B cell (primary cell): Measurements from ENCODE around the gene USP36. TPM values are rescaled to one million over a fixed set of nuclear protein-coding genes. Genes with fewer than 3 reads are reported as not detected.
A peak's percentile ranks its signal among the peaks of the same experiment; 100 is the strongest.

ENCODE experiments used
- ATAC-seq: fragments of 200-7000 bp; cut with Tn5 transposase; one replicate; pipeline ENCODE4 v1.10.0; 2021; ENCODE audit warnings: low read depth, mild to moderate bottlenecking, moderate number of reproducible peaks, moderate library complexity
- CTCF ChIA-PET: fragments of 350-600 bp; sonication (Branson Sonifier 250); formaldehyde crosslinking; loops from one replicate; lab custom pipeline; 2021; ENCODE audit warnings: antibody characterized with exemption, inconsistent platforms; lab: Charles Lee
- POLR2A ChIA-PET: fragments of 350-600 bp; sonication (Branson Sonifier 250); formaldehyde crosslinking; loops from one replicate; lab custom pipeline; 2021; ENCODE audit warnings: antibody characterized with exemption; lab: Charles Lee
- DNase-seq: peaks from one replicate; pipeline ENCODE4 v3.0.0; 2013
- H2AFZ ChIP-seq: 2 replicates; pipeline ENCODE4 v1.6.1; 2012; ENCODE audit warnings: mild to moderate bottlenecking, low read depth, low read length; ENCODE audit not compliant: insufficient read depth, poor library complexity, severe bottlenecking
- H3K27ac ChIP-seq, 2 donors: 1 replicate in 1 of 2; 2 replicates in 1 of 2; pipeline ENCODE4 v1.5.1; 2012 to 2013; ENCODE audit warnings: low read length in 2 of 2, mild to moderate bottlenecking in 2 of 2, moderate library complexity in 1 of 2
- H3K27me3 ChIP-seq, 4 experiments: fragments of 200-600 bp in 1 of 4; sonication (generic) in 1 of 4; replicated peaks in 1 of 4; 1 replicate in 2 of 4; 2 replicates in 2 of 4; pipeline versions ENCODE4 v1.6.1 to v1.7.0; 2013 to 2016; ENCODE audit warnings: low read length in 3 of 4, mild to moderate bottlenecking in 2 of 4, mixed read lengths in 1 of 4, moderate library complexity in 1 of 4; ENCODE audit not compliant: insufficient read depth in 4 of 4, control insufficient read depth in 3 of 4; ENCODE audit errors: control extremely low read depth in 1 of 4
- H3K36me3 ChIP-seq, 2 experiments: replicated peaks in 1 of 2; 1 replicate in 1 of 2; 2 replicates in 1 of 2; pipeline versions ENCODE4 v1.6.1 to v1.7.1; 2013; ENCODE audit warnings: low read length in 1 of 2; ENCODE audit not compliant: insufficient read depth in 2 of 2, control insufficient read depth in 1 of 2; ENCODE audit errors: control extremely low read depth in 1 of 2, extremely low read depth in 1 of 2
- H3K4me1 ChIP-seq, 2 donors: fragments of 200-600 bp in 1 of 2; sonication (generic) in 1 of 2; 1 replicate in 1 of 2; 2 replicates in 1 of 2; pipeline versions ENCODE4 v1.5.1 to v1.6.1; 2013 to 2017; ENCODE audit warnings: low read length in 2 of 2; ENCODE audit not compliant: control insufficient read depth in 2 of 2, insufficient read depth in 2 of 2
- H3K4me2 ChIP-seq: replicated peaks from 2 replicates; pipeline ENCODE3; 2012; ENCODE audit warnings: mild to moderate bottlenecking, low read depth, low read length; ENCODE audit not compliant: poor library complexity, severe bottlenecking
- H3K4me3 ChIP-seq, 5 experiments: fragments of 200-600 bp in 1 of 5; sonication (generic) in 1 of 5; 1 replicate in 3 of 5; 2 replicates in 2 of 5; pipeline versions ENCODE4 v1.5.1 to v1.7.0; 2011 to 2016; ENCODE audit warnings: low read length in 4 of 5, mild to moderate bottlenecking in 4 of 5, low read depth in 2 of 5, control low read depth in 1 of 5, moderate library complexity in 1 of 5; ENCODE audit not compliant: insufficient read depth in 1 of 5; ENCODE audit errors: control extremely low read depth in 1 of 5, extremely low read depth in 1 of 5
- H3K79me2 ChIP-seq: fragments of 200-600 bp; sonication (generic); one replicate; pipeline ENCODE4 v1.6.0; 2016; ENCODE audit warnings: low read length; ENCODE audit not compliant: control insufficient read depth, insufficient read depth
- H3K9ac ChIP-seq: fragments of 200-600 bp; sonication (generic); 2 replicates; pipeline ENCODE4 v1.6.1; 2017; ENCODE audit warnings: mild to moderate bottlenecking, low read length, moderate library complexity
- H3K9me3 ChIP-seq, 3 donors: one replicate each; pipeline versions ENCODE4 v1.6.1 to v1.7.1; 2013; ENCODE audit warnings: low read length in 2 of 3; ENCODE audit not compliant: control insufficient read depth in 2 of 3, insufficient read depth in 1 of 3; ENCODE audit errors: control extremely low read depth in 1 of 3
- H4K20me1 ChIP-seq: 2 replicates; pipeline ENCODE4 v1.6.0; 2012; ENCODE audit warnings: mild to moderate bottlenecking, low read length; ENCODE audit not compliant: insufficient read depth, control insufficient read depth, poor library complexity, severe bottlenecking
- H3K27ac Mint-ChIP-seq: one replicate; pipeline ENCODE4 v1.8.0; 2021; ENCODE audit warnings: mixed read lengths
- H3K27me3 Mint-ChIP-seq: one replicate; pipeline ENCODE4 v1.8.0; 2021; ENCODE audit warnings: mixed read lengths
- H3K4me1 Mint-ChIP-seq: one replicate; pipeline ENCODE4 v1.8.0; 2021; ENCODE audit warnings: mixed read lengths
- H3K4me3 Mint-ChIP-seq: one replicate; pipeline ENCODE4 v1.8.0; 2021; ENCODE audit warnings: mixed read lengths
- H3K9me3 Mint-ChIP-seq: one replicate; pipeline ENCODE4 v1.8.0; 2022; ENCODE audit warnings: mixed read lengths; ENCODE audit not compliant: insufficient read depth
- EZH2 ChIP-seq: IDR thresholded peaks from 2 replicates; pipeline ENCODE4 v1.6.1; 2012; ENCODE audit warnings: borderline replicate concordance, low read depth, mild to moderate bottlenecking, moderate library complexity, low read length; ENCODE audit not compliant: insufficient read depth, poor library complexity, severe bottlenecking
- WGBS: methylation state at CpG from one replicate; pipeline ENCODE4 v1.1.5; 2013; ENCODE audit warnings: missing lambda C conversion rate; ENCODE audit not compliant: insufficient coverage; 5-methylcytosine and 5-hydroxymethylcytosine counted together
- intact Hi-C: fragments of 100-400 bp; cut with micrococcal nuclease; formaldehyde crosslinking; loops from one replicate; pipeline ENCODE4 v1.10.0; 2022
- polyA plus RNA-seq: library from polyadenylated mRNA; depleted of rRNA; stranded (reverse); fragments of >200 nt; gene quantifications from 2 replicates; pipeline ENCODE4 v1.2.3, GENCODE V29; 2012
- total RNA-seq, 2 donors: library from RNA; stranded (reverse); fragments of 120-200 nt in 1 of 2; gene quantifications; 1 replicate in 1 of 2; 2 replicates in 1 of 2; pipeline versions ENCODE4 v1.2.3 to v1.2.4, GENCODE V29; 2013 to 2022
- TF ChIP-seq, protein P1 (sequence below): fragments of 200-600 bp; IDR thresholded peaks from one replicate; pipeline ENCODE4 v1.8.0; 2022; ENCODE audit warnings: antibody characterized with exemption, mild to moderate bottlenecking

The USP36 gene
- total and polyA plus RNA-seq, 2 donors (not counting 1 experiment from before 2014, with no cell fraction given) = 52.2 to 137 TPM

DNA sequence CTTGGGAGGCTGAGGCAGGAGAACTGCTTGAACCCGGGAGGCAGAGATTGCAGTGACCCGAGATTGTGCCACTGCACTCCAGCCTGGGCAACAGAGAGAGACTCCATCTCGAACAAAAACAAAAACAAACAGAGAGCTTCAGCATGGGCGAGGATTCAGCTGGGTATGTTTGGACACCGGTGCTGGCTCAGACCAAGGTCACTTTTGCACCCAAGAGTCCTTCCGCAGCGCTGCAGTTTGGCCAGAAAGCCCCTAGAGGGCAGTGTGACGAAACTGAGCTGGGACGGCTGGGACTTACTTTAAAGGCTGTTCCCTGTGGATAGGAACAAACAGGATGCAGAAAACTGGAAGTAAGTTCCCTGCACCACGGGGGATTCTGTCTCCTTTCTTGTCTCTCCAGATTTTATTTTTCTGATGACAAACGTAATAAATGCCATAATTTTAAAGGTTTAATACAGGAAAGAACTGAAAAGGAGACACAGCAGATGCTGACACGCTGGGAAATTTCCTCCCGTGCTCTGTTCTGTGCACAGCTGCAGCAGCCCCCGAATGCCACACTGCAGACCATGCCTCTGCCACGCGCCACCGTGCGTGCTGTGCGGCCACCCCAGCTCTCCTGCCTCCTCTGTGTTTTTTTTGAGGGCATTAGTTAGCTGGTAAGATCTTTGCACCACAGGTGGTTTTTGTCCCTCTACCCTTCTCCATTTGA lies 25.2 kb upstream of the USP36 start:
- H3K4me3 Mint-ChIP-seq = no peak overlapping the region
- Histone ChIP-seq H2AFZ (no peak overlapping the region), H3K9ac (no peak overlapping the region), H3K27ac (no peak overlapping the region), H3K4me3 (no peak overlapping the region), H4K20me1 (no peaks in the 10 kb centered on the region), H3K79me2 (no peaks in the 10 kb centered on the region), H3K4me1 (no peaks in the 10 kb centered on the region), H3K27me3 (no peaks in the 10 kb centered on the region), H3K4me2 (no peak overlapping the region), H3K36me3 (no peaks in the 10 kb centered on the region), H3K9me3 (no peaks in the 10 kb centered on the region)
- intact Hi-C loops = loop anchor here (1.0 kb wide), 1 partner anchor 57 kb away; no protein-coding TSS in a partner anchor
- WGBS = 34% methylated on average over 12 of the region's 19 CpGs
- ChIA-PET POLR2A (interaction anchor here (0.5 to 0.7 kb wide), 2 partner anchors 21 to 24 kb away, joined by 3 read pairs; no protein-coding TSS in a partner anchor), CTCF (interaction anchor here (0.6 to 7.7 kb wide), 39 partner anchors 9 to 1294 kb away, joined by 3 to 119 read pairs (median 4); partner anchors contain the start of genes TIMP2 and USP36)
- H3K27ac Mint-ChIP-seq = no peak overlapping the region
- H3K27me3 Mint-ChIP-seq = peaks cover 7% of the 10 kb centered on the region
- H3K4me1 Mint-ChIP-seq = no peaks in the 10 kb centered on the region
- DNase-seq (peak; percentile 76), ATAC-seq (peak; percentile 72)
- no peaks in the 10 kb centered on the region for H3K9me3 Mint-ChIP-seq
- no peak for TF ChIP-seq EZH2
- TF ChIP-seq, protein P1, sequence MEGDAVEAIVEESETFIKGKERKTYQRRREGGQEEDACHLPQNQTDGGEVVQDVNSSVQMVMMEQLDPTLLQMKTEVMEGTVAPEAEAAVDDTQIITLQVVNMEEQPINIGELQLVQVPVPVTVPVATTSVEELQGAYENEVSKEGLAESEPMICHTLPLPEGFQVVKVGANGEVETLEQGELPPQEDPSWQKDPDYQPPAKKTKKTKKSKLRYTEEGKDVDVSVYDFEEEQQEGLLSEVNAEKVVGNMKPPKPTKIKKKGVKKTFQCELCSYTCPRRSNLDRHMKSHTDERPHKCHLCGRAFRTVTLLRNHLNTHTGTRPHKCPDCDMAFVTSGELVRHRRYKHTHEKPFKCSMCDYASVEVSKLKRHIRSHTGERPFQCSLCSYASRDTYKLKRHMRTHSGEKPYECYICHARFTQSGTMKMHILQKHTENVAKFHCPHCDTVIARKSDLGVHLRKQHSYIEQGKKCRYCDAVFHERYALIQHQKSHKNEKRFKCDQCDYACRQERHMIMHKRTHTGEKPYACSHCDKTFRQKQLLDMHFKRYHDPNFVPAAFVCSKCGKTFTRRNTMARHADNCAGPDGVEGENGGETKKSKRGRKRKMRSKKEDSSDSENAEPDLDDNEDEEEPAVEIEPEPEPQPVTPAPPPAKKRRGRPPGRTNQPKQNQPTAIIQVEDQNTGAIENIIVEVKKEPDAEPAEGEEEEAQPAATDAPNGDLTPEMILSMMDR = peak; percentile 92

DNA sequence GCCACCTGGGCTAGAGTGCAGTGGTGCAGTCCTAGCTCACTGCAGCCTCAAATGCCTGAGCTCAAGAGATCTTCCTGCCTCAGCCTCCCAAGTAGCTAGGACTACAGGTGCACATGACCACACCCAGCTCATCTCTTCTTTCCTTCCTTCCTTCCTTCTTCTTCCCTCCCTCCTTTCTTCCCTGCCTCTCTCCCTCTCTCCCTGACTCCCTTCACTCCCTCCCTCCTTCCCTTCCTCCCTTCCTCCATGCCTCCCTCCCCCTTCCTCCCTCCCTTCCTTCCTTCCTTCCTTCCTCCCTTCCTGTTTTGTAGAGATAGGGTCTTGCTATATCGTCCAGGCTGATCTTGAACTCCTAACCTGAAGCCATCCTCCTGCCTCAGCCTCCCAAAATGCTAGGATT lies 23.5 kb upstream of the USP36 start:
- Mint-ChIP-seq H3K9me3 (no peaks in the 10 kb centered on the region), H3K4me1 (no peaks in the 10 kb centered on the region), H3K27ac (no peak overlapping the region), H3K27me3 (peaks cover 7% of the 10 kb centered on the region), H3K4me3 (no peak overlapping the region)
- Histone ChIP-seq H3K4me2 (no peak overlapping the region), H3K4me1 (no peaks in the 10 kb centered on the region), H3K27me3 (no peaks in the 10 kb centered on the region), H3K9ac (no peak overlapping the region), H3K4me3 (no peak overlapping the region), H3K9me3 (no peaks in the 10 kb centered on the region), H4K20me1 (no peaks in the 10 kb centered on the region), H3K79me2 (no peaks in the 10 kb centered on the region), H2AFZ (no peak overlapping the region), H3K27ac (no peak overlapping the region), H3K36me3 (no peaks in the 10 kb centered on the region)
- 100% methylated on average over 1 of the region's 1 CpG for whole genome bisulfite sequencing
- ChIA-PET POLR2A (no interaction called here), CTCF (interaction anchor here (1.4 to 7.7 kb wide), 2 partner anchors 10 to 107 kb away, joined by 5 to 119 read pairs; no protein-coding TSS in a partner anchor)
- DNase-seq (no peak), ATAC-seq (no peak)
- no peak for TF ChIP-seq EZH2
- TF ChIP-seq, protein P1 = no peak
- intact Hi-C loops = no loop called here
